GM12878 (cell line): ENCODE data around the gene MYOM1. TPM values are rescaled to one million over a fixed set of nuclear protein-coding genes. Genes with fewer than 3 reads are reported as not detected.

Experiments
- ATAC-seq: fragments of 200-7000 bp; cut with Tn5 transposase; 3 replicates; pipeline ENCODE4 v1.9.1; 2020; ENCODE audit warnings: mild to moderate bottlenecking, moderate library complexity
- BruUV-seq: library from RNA; stranded (reverse); fragments of 400-500 nt; replicated peaks from 2 replicates; lab custom pipeline; 2021; lab: Mats Ljungman, UMichigan
- CTCF ChIA-PET: fragments of 300-600 bp; sonication (Branson Sonifier 250); formaldehyde crosslinking; extraction: SDS; loops from one replicate; lab custom pipeline; 2021; ENCODE audit warnings: inconsistent platforms; lab: Yijun Ruan, JAX
- POLR2A ChIA-PET: fragments of 350-600 bp; formaldehyde crosslinking; extraction: SDS; loops from one replicate; lab custom pipeline; 2021; ENCODE audit warnings: inconsistent platforms; lab: Charles Lee
- RAD21 ChIA-PET: fragments of 300-600 bp; sonication (Branson Sonifier 250); formaldehyde crosslinking; loops from one replicate; lab custom pipeline; 2023; ENCODE audit warnings: antibody characterized with exemption; ENCODE audit not compliant: unreplicated experiment; lab: Charles Lee
- SMC1A ChIA-PET: fragments of 300-600 bp; sonication (Branson Sonifier 250); formaldehyde crosslinking; loops from one replicate; lab custom pipeline; 2023; ENCODE audit not compliant: unreplicated experiment, uncharacterized antibody; lab: Charles Lee
- DNase-seq: peaks from one replicate; pipeline ENCODE4 v3.0.0-alpha.2; 2011; ENCODE audit warnings: low read depth, low spot score
- FAIRE-seq: peaks from 3 replicates; lab custom pipeline; 2011; peaks lifted over from hg19 to GRCh38; lab: Jason Lieb, UNC
- H2AFZ ChIP-seq: 2 replicates; pipeline ENCODE4 v1.6.0; 2011; ENCODE audit warnings: low read depth, low read length, control low read depth; ENCODE audit not compliant: control insufficient read depth
- H3K27ac ChIP-seq: 2 replicates; pipeline ENCODE4 v1.5.1; 2011; ENCODE audit warnings: control low read depth; ENCODE audit not compliant: control insufficient read depth, insufficient read depth
- H3K27me3 ChIP-seq, 2 experiments: replicated peaks in 1 of 2; 2 replicates each; pipeline versions ENCODE4 v1.6.0 to v1.6.1; 2011; ENCODE audit warnings: low read length in 1 of 2; ENCODE audit not compliant: control insufficient read depth in 2 of 2, insufficient read depth in 2 of 2
- H3K36me3 ChIP-seq, 2 experiments: 2 replicates each; pipeline ENCODE4 v1.5.1; 2011; ENCODE audit warnings: low read length in 1 of 2; ENCODE audit not compliant: control insufficient read depth in 2 of 2, insufficient read depth in 2 of 2
- H3K4me1 ChIP-seq: 2 replicates; pipeline ENCODE4 v1.6.1; 2011; ENCODE audit warnings: mild to moderate bottlenecking, low read length, moderate library complexity, mixed read lengths; ENCODE audit not compliant: control insufficient read depth, insufficient read depth
- H3K4me2 ChIP-seq: 2 replicates; pipeline ENCODE4 v1.6.0; 2011; ENCODE audit warnings: control low read depth; ENCODE audit not compliant: control insufficient read depth, insufficient read depth
- H3K4me3 ChIP-seq: fragments of 200-600 bp; sonication (generic); 2 replicates; pipeline ENCODE4 v1.5.1; 2016
- H3K79me2 ChIP-seq: 2 replicates; pipeline ENCODE4 v1.6.0; 2011; ENCODE audit warnings: low read length; ENCODE audit not compliant: control insufficient read depth, insufficient read depth
- H3K9ac ChIP-seq: 2 replicates; pipeline ENCODE4 v1.8.0; 2011; ENCODE audit warnings: low read length, control low read depth, mixed read lengths; ENCODE audit not compliant: control insufficient read depth, insufficient read depth
- H3K9me3 ChIP-seq: replicated peaks from 3 replicates; pipeline ENCODE4 v1.5.1; 2011; ENCODE audit warnings: mild to moderate bottlenecking, low read length; ENCODE audit not compliant: control insufficient read depth, insufficient read depth
- H4K20me1 ChIP-seq: 2 replicates; pipeline ENCODE4 v1.6.0; 2011; ENCODE audit not compliant: control insufficient read depth, insufficient read depth
- BRCA1 ChIP-seq: IDR thresholded peaks from 2 replicates; pipeline ENCODE4 v1.6.1; 2011; ENCODE audit warnings: low read depth, low read length, improper control_type of control experiment
- EED ChIP-seq: sonication (generic); IDR thresholded peaks from 2 replicates; pipeline ENCODE4 v1.6.1; 2016; ENCODE audit warnings: antibody characterized with exemption, low read depth
- HCFC1 ChIP-seq: fragments of 150-350 bp; IDR thresholded peaks from 2 replicates; pipeline ENCODE4 v1.6.1; 2014; ENCODE audit warnings: low read length
- JUND ChIP-seq: IDR thresholded peaks from 2 replicates; pipeline ENCODE4 v1.6.1; 2012; ENCODE audit warnings: low read depth, mild to moderate bottlenecking, low read length, improper control_type of control experiment, moderate library complexity
- MAX ChIP-seq: IDR thresholded peaks from 2 replicates; pipeline ENCODE4 v1.6.1; 2012; ENCODE audit warnings: low read depth, low read length, improper control_type of control experiment
- MTA2 ChIP-seq: fragments of 450-650 bp; IDR thresholded peaks from 2 replicates; pipeline ENCODE4 v1.6.1; 2016; ENCODE audit warnings: low read depth, mild to moderate bottlenecking, moderate library complexity
- SMAD1 ChIP-seq: fragments of 450-650 bp; IDR thresholded peaks from 2 replicates; pipeline ENCODE4 v1.6.1; 2018; ENCODE audit warnings: mild to moderate bottlenecking, low read depth; ENCODE audit not compliant: partially characterized antibody
- TARDBP ChIP-seq: IDR thresholded peaks from 2 replicates; pipeline ENCODE4 v1.6.1; 2016; ENCODE audit warnings: borderline replicate concordance
- USF1 ChIP-seq: IDR thresholded peaks from 2 replicates; pipeline ENCODE4 v1.6.1; 2011; ENCODE audit warnings: borderline replicate concordance, low read depth, mild to moderate bottlenecking, moderate library complexity, mixed read lengths, low read length; ENCODE audit not compliant: insufficient read depth; ENCODE audit errors: extremely low read length
- WGBS: methylation state at CpG from one replicate; pipeline ENCODE4 v1.1.6; 2016; ENCODE audit warnings: low lambda C conversion rate; ENCODE audit not compliant: insufficient replicate concordance, insufficient coverage; ENCODE audit errors: missing lambda C conversion rate; 5-methylcytosine and 5-hydroxymethylcytosine counted together
- in situ Hi-C: fragments of 300-500 bp; cut with MboI; formaldehyde crosslinking; loops from 9 replicates; pipeline ENCODE4 v1.14.3; 2018; ENCODE audit warnings: mixed read lengths
- intact Hi-C: fragments of 100-400 bp; cut with micrococcal nuclease; formaldehyde crosslinking; loops from one replicate; pipeline ENCODE4 v1.14.2; 2022; ENCODE audit not compliant: unreplicated experiment
- polyA plus RNA-seq, 11 experiments: library from polyadenylated mRNA; depleted of rRNA in 4 of 11; unstranded in 6 of 11; stranded (reverse) in 5 of 11; fragments of >200 nt; fragmentation: Nextera tagmentation in 4 of 11; fragmentation: Illumina TruSeq in 1 of 11; extraction: Ambion mirVana in 4 of 11; extraction: Trizol in 1 of 11; gene quantifications; 1 replicate in 1 of 11; 2 replicates in 10 of 11; pipeline versions ENCODE4 v1.2.1 to v1.2.3, GENCODE V29; 2011 to 2016; ENCODE audit warnings: inconsistent platforms in 2 of 11, missing spikeins in 2 of 11, low read depth in 1 of 11
- total RNA-seq, 4 experiments: library from RNA; depleted of rRNA in 3 of 4; stranded (reverse); fragments of >200 nt in 3 of 4; fragmentation: Illumina TruSeq in 1 of 4; extraction: Trizol in 1 of 4; gene quantifications; 2 replicates each; pipeline versions ENCODE4 v1.2.1 to v1.2.3, GENCODE V29; 2013 to 2021
- TF ChIP-seq, protein P1 (sequence below): fragments of 450-650 bp; IDR thresholded peaks from 2 replicates; pipeline ENCODE4 v1.6.1; 2017; ENCODE audit warnings: antibody characterized with exemption, mild to moderate bottlenecking, moderate library complexity
- TF ChIP-seq, protein P2 (sequence below): IDR thresholded peaks from 2 replicates; pipeline ENCODE4 v1.6.1; 2012; ENCODE audit warnings: low read depth, low read length, improper control_type of control experiment
- TF ChIP-seq, protein P3 (sequence below): fragments of 450-650 bp; IDR thresholded peaks from 2 replicates; pipeline ENCODE4 v1.6.1; 2018; ENCODE audit warnings: borderline replicate concordance, mild to moderate bottlenecking; ENCODE audit not compliant: partially characterized antibody

The MYOM1 gene
- total and polyA plus RNA-seq, 10 of the 15 experiments (the other 5 are each of a cell fraction or from before 2014, with no cell fraction given) = 0.06 to 1.0 (median 0.57) TPM

GRCh38 chr18:3067722-3068121 lies 152.0 kb downstream of the MYOM1 start (continued):
- no peak for TF ChIP-seq MAX
- TF ChIP-seq JUND = no peak
- TF ChIP-seq MTA2 = no peak
- TF ChIP-seq HCFC1 = no peak
- TF ChIP-seq, protein P1, sequence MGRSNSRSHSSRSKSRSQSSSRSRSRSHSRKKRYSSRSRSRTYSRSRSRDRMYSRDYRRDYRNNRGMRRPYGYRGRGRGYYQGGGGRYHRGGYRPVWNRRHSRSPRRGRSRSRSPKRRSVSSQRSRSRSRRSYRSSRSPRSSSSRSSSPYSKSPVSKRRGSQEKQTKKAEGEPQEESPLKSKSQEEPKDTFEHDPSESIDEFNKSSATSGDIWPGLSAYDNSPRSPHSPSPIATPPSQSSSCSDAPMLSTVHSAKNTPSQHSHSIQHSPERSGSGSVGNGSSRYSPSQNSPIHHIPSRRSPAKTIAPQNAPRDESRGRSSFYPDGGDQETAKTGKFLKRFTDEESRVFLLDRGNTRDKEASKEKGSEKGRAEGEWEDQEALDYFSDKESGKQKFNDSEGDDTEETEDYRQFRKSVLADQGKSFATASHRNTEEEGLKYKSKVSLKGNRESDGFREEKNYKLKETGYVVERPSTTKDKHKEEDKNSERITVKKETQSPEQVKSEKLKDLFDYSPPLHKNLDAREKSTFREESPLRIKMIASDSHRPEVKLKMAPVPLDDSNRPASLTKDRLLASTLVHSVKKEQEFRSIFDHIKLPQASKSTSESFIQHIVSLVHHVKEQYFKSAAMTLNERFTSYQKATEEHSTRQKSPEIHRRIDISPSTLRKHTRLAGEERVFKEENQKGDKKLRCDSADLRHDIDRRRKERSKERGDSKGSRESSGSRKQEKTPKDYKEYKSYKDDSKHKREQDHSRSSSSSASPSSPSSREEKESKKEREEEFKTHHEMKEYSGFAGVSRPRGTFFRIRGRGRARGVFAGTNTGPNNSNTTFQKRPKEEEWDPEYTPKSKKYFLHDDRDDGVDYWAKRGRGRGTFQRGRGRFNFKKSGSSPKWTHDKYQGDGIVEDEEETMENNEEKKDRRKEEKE = no peak
- no peak for TF ChIP-seq EED
- TF ChIP-seq, protein P2, sequence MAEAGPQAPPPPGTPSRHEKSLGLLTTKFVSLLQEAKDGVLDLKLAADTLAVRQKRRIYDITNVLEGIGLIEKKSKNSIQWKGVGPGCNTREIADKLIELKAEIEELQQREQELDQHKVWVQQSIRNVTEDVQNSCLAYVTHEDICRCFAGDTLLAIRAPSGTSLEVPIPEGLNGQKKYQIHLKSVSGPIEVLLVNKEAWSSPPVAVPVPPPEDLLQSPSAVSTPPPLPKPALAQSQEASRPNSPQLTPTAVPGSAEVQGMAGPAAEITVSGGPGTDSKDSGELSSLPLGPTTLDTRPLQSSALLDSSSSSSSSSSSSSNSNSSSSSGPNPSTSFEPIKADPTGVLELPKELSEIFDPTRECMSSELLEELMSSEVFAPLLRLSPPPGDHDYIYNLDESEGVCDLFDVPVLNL = no peak

GRCh38 chr18:3067165-3067661 lies 152.6 kb downstream of the MYOM1 start:
- no peak overlapping the region for H3K4me3 ChIP-seq
- H3K79me2 ChIP-seq = no peaks in the 10 kb centered on the region
- ChIA-PET POLR2A (no interaction called here), SMC1A (no interaction called here), CTCF (no interaction called here), RAD21 (no interaction called here)
- TF ChIP-seq USF1 = no peak
- no peak for TF ChIP-seq SMAD1
- no peak for TF ChIP-seq TARDBP
- no peak for TF ChIP-seq BRCA1
- TF ChIP-seq, protein P3, sequence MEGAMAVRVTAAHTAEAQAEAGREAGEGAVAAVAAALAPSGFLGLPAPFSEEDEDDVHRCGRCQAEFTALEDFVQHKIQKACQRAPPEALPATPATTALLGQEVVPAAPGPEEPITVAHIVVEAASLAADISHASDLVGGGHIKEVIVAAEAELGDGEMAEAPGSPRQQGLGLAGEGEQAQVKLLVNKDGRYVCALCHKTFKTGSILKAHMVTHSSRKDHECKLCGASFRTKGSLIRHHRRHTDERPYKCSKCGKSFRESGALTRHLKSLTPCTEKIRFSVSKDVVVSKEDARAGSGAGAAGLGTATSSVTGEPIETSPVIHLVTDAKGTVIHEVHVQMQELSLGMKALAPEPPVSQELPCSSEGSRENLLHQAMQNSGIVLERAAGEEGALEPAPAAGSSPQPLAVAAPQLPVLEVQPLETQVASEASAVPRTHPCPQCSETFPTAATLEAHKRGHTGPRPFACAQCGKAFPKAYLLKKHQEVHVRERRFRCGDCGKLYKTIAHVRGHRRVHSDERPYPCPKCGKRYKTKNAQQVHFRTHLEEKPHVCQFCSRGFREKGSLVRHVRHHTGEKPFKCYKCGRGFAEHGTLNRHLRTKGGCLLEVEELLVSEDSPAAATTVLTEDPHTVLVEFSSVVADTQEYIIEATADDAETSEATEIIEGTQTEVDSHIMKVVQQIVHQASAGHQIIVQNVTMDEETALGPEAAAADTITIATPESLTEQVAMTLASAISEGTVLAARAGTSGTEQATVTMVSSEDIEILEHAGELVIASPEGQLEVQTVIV = no peak
- no peaks in the 10 kb centered on the region for H4K20me1 ChIP-seq
- H3K4me1 ChIP-seq = no peaks in the 10 kb centered on the region
- H3K9me3 ChIP-seq = no peaks in the 10 kb centered on the region
- DNase-seq (no peak), ATAC-seq (no peak), FAIRE-seq (no peak)
- intact Hi-C loops = no loop called here
- no peaks in the 10 kb centered on the region for H3K27me3 ChIP-seq
- 90% methylated on average over 25 of the region's 25 CpGs for WGBS
- no TSS peak for BruUV-seq
- H2AFZ ChIP-seq = no peak overlapping the region
- no peaks in the 10 kb centered on the region for H3K36me3 ChIP-seq
- no peak overlapping the region for H3K27ac ChIP-seq
- in situ Hi-C loops = loop anchor here (5.0 kb wide), 1 partner anchor 135 kb away; no protein-coding TSS in a partner anchor
- H3K9ac ChIP-seq = no peak overlapping the region
- H3K4me2 ChIP-seq = no peak overlapping the region
